RKO (cell line): ENCODE measurements around the gene TMPRSS4.

Experiments used
- DNase-seq: peaks from one replicate; pipeline ENCODE4 v3.0.0-alpha.2; 2016; ENCODE audit warnings: low spot score

Gene TMPRSS4

DNA sequence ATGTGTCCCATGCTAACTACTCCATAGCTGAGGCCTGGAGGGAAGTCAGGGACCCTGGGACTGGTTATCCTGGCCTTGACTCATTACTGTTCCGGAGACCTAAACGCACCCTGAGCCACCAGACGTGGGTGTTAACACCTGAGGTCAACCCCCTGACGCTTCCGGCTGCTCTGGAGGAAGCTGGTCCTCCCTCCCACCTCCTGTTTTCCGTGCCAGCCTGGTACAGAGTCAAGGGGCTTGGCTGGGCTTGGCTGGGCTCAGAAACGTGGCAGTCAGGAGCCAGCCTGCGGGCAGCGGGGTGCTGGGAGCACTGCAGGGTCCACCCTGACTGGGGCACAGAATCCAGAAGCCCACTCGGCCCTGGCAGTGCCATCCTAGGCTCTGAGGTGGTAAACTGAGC is 2.6 kb downstream of the TMPRSS4 start:
- DNase-seq = no peak

DNA sequence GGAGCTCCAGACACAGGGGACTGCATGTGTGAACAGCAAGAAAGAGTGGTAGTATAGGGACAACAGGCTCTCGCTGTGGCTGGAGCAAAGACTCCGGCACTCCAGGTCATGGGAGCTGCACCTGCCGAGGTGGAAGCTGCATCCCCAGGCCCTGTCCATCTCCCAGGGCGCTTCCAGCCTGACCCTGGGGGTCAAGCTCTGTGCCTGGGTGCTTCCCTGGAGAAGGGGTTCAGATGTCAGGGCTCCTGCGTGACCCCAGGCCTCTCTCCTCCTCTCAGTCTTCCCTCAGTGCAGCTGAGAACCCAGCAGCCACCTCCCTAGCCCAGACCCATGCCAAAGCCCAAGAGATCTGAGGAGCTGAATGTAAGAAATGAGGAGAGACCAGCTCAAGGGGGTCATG is 3.4 kb downstream of the TMPRSS4 start:
- DNase-seq = no peak

DNA sequence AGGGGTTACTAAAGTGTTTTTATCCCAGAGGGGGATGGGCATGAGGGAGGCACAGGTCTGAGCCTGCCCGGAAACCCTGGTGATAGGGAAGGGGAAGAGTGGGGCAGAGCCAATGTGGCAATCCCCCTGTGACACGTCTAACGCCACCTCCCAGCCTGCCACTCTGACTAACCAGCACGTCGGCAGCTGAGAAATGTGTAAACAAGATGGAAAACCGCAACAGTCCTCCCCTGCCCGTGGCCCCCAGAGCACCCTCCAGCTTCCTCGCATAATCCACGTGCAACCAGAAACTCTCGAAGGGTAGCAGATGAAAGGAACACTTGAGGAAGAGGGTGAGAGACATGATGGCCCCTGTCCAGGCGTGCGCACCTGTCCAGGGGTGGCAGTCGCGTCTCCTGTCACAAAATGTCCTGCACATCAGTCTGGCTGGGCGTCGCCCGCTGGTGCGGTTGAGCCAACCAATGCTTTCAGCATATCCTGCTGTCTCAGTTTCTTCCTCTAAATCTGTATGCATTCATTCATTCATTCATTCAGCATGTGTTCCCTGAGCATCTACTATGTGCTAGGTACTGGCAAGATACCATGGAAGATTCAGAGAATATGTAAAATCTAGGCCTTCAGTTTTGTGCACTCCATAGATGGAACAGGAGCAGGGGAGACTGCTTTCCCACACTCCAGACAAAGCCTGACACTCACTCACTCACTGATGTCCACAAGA is 4.5 kb downstream of the TMPRSS4 start:
- no peak for DNase-seq

- no peak for DNase-seq
Observed at GRCh38 chr11:118082880-118083552, 6.1 kb downstream of the TMPRSS4 start.

DNA sequence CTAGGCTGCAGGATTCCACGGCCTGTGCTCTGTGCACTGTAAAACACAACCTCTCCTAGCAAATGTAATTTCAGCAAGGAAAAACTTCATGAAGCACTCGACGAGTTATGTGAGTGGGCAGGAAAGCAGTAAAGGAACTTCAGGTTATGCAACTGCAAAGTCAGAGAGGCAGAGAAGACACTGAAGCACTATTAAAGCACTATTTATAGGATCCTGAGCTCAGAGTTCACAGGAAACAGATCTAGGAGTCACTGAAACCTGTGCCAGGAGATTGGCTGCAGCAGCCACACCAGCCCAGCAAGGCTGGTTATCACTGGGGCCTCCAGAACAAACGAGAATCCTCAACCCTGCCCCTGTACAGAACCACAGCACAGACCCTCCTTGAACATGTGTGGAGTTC is 7.4 kb downstream of the TMPRSS4 start:
- peak; percentile 26 for DNase-seq

DNA sequence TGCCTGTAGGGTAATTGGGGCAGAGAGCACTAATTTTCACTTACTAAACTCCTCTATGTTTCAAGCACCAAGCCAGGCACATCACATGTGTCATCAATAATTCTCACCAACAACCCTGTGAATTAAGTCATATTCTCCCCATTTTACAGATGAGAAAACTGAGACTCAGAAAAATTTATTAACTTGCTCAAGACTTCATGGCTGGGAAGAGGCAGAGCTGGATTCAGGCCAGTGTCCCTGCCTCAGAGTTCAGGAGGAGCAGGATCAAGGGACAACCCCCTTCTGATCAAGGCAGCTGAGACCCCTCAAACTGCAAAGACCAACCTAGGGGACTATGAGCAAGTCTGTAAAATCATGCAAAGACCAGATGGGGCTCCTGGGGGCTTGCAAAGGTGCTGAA is 7.8 kb downstream of the TMPRSS4 start:
- DNase-seq = no peak

DNA sequence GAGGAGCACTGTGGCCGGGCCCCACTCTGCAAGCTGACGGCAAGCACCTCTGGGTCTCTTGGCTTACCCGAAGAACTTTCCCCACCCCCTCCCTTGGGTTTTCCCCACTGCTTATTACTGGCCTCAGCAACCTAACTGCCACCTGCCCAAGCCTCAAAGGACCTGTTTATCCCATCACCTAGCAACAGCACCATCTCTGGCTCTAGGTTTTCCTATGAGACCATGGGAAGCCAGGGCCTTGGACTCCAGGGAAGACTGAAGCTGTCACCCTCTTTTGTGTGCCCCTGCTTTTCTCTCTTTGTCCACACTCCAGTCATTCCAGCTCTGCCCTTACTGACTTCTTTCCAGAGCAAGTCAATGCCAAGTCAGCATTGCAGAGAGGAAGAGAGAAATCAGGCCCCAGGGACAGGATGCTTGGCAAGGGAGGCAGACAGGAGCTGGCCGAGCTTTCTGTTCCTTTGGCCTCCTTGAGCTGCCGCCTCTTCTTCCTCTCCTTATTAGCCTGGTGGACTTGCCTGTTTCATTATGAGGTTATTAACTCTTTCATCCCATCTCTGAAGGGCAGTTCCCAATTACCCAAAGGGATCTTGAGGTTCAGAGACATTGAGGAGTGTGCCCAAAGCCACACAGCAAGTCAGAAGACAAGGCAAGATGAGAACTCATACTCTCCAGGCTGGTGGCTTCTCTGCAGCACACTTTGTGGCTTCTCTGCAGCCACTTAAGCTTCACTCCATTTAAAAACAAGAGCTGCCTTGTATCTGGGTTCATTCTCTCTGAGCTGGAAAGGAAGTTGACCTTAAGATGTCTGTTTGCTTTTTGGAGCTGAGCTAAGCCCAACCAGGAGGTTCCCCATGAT is 10.3 kb downstream of the TMPRSS4 start, which contains the start of gene SMIM35:
TSS of gene SMIM35 (minus strand) at position 51 of the 856 bp plus-strand sequence. CDS start 206 bp downstream, outside the sequence.
- DNase-seq = no peak

GRCh38 chr11:118087931-118088330 is 11.1 kb downstream of the TMPRSS4 start:
- no peak for DNase-seq

- no peak for DNase-seq
Observed at GRCh38 chr11:118088531-118088930, 11.7 kb downstream of the TMPRSS4 start.

DNA sequence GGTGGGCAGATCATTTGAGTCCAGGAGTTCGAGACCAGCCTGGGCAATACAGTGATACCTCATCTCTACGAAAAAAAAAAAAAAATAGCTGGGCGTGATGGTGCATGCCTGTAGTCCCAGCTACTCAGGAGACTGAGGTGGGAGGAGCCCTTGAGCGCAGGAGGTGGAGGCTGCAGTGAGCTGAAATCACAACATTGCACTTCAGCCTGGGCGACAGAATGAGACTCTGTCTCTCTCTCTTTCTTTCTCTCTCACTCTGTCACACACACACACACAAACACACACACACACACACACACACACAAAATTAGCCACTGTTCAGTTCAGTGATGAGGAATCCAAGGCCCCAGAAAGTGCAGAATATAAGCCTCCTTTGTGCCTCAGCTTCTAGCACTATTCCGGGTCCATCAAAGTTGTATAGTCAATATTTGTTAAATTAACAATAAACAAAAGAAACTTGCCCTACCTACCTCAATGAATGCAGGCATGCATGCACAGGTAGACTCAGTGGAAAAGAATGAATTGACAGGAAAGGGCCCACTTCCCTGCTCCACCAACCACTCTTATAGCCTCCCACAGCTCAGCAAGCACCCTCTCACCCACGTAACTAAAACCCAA is 13.8 kb downstream of the TMPRSS4 start:
- DNase-seq = no peak

DNA sequence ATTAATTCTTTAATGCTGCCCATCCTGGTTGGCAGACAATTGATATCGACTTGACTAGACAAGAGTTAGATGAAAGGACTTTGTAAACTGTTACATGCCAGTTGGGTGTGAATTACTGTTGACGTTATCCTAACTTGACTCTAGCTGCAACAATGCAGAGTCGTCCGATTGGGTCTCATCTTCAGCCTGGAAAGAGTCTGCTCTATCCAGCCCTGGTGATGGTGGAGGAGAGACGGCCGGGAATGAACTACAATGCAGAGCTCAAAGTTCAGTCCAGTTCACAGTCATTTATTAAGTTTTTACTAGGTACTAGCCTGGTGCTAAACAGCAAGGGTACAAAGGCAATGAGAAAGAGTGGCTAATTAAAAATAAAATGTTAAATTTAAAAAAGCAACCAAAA is 14.8 kb downstream of the TMPRSS4 start:
- DNase-seq = no peak

- DNase-seq = no peak
Observed at GRCh38 chr11:118092907-118093571, 16.2 kb downstream of the TMPRSS4 start.

DNA sequence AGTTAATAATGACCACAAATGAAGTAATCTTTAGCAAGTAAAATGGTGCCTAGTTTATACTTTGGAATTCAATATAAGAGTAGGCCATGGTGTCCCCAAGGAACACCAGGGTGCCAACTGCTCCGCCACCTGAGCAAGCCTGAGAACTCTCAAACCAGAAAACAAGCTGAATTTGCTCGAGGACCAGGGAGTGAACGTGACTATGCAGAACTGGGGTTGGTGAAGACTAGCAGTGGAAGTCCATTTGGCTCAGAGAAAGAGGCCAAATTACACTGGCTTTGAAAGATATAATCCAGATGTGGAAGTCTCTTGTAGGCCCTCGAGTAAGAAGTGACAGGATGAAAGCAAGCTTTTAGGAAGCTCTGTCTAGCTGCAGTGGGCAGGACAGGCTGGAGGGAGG is 18.6 kb downstream of the TMPRSS4 start:
- no peak for DNase-seq

- DNase-seq = no peak
Observed at GRCh38 chr11:118095967-118096367, 19.1 kb downstream of the TMPRSS4 start.

DNA sequence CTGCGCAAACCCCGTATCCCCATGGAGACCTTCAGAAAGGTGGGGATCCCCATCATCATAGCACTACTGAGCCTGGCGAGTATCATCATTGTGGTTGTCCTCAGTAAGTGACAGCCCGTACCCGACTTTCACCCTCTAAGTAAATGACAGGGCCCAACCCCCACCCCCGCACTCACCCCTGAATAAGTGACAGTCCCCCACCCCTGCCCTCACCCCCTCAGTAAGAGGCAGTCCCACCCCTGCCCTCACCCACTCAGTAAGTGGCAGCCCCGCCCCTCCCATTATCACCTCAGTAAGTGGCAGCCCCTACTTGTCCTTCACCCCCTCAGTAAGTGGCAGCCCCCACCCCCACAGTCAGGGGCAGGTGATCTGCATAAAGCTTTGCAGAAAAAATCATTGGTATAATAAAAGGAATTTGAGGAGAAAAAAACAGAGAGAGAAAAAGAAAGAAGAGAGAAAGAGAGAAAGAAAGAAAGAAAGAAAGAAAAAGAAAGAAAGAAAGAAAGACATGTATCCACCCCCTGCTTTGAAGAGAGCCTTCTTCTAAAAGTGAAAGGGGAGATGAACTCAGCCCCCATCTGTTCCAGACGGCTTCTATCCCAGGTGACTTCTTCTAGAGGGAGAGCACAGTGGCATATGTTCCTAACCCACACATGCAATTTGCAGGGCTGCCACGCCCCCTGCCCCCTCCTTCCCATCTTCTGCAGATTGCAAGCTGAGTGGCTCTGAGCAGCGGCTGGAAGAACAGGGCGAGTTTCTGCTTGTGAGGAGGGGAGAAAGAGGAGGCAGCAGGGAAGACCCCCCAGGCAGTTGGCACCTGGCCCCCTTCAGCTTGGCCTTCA is 22.3 kb downstream of the TMPRSS4 start:
- no peak for DNase-seq

GRCh38 chr11:118099838-118100556 is 23.1 kb downstream of the TMPRSS4 start:
- DNase-seq = no peak

- DNase-seq = no peak
Observed at GRCh38 chr11:118100691-118101232, 23.9 kb downstream of the TMPRSS4 start.

DNA sequence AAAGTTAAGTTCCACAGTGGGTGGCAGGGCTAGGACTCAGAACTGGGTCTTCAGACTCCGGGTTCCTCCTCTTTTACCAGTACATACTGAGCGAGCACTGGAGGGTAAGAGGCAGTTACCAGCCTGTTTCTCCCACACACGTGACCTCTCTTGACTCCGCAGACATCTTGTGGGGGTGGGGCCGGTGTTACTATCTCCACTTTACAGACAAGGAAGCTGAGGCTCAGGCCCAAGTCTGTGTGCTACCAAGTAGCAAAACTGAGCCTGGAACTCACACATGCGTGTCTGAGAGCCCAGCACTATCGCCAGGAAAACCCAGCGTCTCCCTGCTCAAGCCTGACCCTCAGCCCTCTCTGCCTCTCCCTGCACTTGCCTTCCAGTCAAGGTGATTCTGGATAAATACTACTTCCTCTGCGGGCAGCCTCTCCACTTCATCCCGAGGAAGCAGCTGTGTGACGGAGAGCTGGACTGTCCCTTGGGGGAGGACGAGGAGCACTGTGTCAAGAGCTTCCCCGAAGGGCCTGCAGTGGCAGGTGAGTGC is 25.9 kb downstream of the TMPRSS4 start:
- no peak for DNase-seq

DNA sequence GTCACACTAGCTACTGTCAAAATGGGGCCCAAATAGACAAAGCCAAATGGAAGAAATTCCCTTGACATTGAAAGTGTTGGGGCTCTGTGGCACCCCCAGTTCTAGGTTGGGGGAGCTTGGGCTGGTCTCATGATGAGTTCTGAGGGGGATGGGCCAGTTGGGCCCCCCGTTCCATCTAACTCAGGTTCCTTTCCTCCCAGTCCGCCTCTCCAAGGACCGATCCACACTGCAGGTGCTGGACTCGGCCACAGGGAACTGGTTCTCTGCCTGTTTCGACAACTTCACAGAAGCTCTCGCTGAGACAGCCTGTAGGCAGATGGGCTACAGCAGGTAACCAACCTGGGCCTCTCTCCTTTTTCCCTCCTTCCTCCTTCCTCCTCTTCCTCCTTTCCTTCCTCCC is 27.6 kb downstream of the TMPRSS4 start:
- DNase-seq = no peak
